Brain microvascular endothelial cell (primary cell): ENCODE data around the gene CEP63.
"Not testable (repeated sequence)": the region's sequence is repeated elsewhere in the genome, so short reads cannot be mapped to it uniquely, and the experiment has no call there.

Experiments
- DNase-seq: peaks from one replicate; pipeline ENCODE4 v3.0.0-alpha.2; 2020
- H3K27ac ChIP-seq: fragments of 250-450 bp; sonication (Bioruptor Pico); 2 replicates; pipeline ENCODE4 v1.5.1; 2020; ENCODE audit warnings: mild to moderate bottlenecking, moderate library complexity
- H3K27me3 ChIP-seq: fragments of 250-450 bp; sonication (Bioruptor Pico); replicated peaks from 2 replicates; pipeline ENCODE4 v1.5.1; 2020; ENCODE audit warnings: mild to moderate bottlenecking
- H3K36me3 ChIP-seq: fragments of 250-450 bp; sonication (Bioruptor Pico); replicated peaks from 2 replicates; pipeline ENCODE4 v1.5.1; 2020; ENCODE audit warnings: mild to moderate bottlenecking
- H3K4me3 ChIP-seq: 2 replicates; pipeline ENCODE4 v1.5.1; 2011; ENCODE audit warnings: low read depth, mild to moderate bottlenecking, control low read depth, low read length, moderate library complexity
- in situ Hi-C: cut with HindIII; loops from 2 replicates; pipeline ENCODE4 v1.10.0; 2017; ENCODE audit warnings: low sequenced_read_pairs, low pct_ligation_motif_present
- TF ChIP-seq, protein P1 (sequence below): IDR thresholded peaks from 2 replicates; pipeline ENCODE4 v1.5.1; 2011; ENCODE audit warnings: low read depth, mild to moderate bottlenecking, moderate library complexity, low read length, control low read depth, inconsistent platforms; ENCODE audit errors: missing control alignments

The CEP63 gene

GRCh38 chr3:134567605-134568004, 81.7 kb downstream of the CEP63 start:
- in situ Hi-C loops: no loop called here
- TF ChIP-seq, protein P1, sequence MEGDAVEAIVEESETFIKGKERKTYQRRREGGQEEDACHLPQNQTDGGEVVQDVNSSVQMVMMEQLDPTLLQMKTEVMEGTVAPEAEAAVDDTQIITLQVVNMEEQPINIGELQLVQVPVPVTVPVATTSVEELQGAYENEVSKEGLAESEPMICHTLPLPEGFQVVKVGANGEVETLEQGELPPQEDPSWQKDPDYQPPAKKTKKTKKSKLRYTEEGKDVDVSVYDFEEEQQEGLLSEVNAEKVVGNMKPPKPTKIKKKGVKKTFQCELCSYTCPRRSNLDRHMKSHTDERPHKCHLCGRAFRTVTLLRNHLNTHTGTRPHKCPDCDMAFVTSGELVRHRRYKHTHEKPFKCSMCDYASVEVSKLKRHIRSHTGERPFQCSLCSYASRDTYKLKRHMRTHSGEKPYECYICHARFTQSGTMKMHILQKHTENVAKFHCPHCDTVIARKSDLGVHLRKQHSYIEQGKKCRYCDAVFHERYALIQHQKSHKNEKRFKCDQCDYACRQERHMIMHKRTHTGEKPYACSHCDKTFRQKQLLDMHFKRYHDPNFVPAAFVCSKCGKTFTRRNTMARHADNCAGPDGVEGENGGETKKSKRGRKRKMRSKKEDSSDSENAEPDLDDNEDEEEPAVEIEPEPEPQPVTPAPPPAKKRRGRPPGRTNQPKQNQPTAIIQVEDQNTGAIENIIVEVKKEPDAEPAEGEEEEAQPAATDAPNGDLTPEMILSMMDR: no peak
- Histone ChIP-seq H3K27ac (no peak overlapping the region), H3K4me3 (no peak overlapping the region), H3K36me3 (no peaks in the 10 kb centered on the region), H3K27me3 (no peaks in the 10 kb centered on the region)
- DNase-seq: no peak

DNA sequence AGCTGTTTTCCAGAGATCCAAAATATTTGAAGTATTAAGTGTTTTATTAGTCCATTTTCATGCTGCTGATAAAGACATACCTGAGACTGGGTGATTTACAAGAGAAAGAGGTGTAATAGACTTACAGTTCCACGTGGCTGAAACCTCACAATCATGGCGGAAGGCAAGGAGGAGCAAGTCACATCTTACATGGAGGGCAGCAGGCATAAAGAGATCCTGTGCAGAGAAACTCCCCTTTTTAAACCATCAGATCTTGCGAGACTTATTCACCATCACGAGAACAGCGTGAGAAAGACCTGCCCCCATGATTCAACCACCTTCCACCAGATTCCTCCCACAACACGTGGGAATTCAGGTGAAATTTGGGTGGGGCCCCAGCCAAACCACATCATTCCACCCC, 82.9 kb downstream of the CEP63 start:
- Histone ChIP-seq H3K36me3 (no peaks in the 10 kb centered on the region), H3K27me3 (no peaks in the 10 kb centered on the region), H3K27ac (no peak overlapping the region), H3K4me3 (no peak overlapping the region)
- in situ Hi-C loops: no loop called here
- DNase-seq: no peak
- TF ChIP-seq, protein P1: no peak

GRCh38 chr3:134569899-134570298, 84.0 kb downstream of the CEP63 start:
- H3K4me3 ChIP-seq, in situ Hi-C loops, DNase-seq, H3K27me3 ChIP-seq, H3K36me3 ChIP-seq, H3K27ac ChIP-seq: not testable (repeated sequence)

- TF ChIP-seq, protein P1: no peak
- no peaks in the 10 kb centered on the region for H3K36me3 ChIP-seq
- no peak overlapping the region for H3K27ac ChIP-seq
- H3K4me3 ChIP-seq: no peak overlapping the region
- H3K27me3 ChIP-seq: no peaks in the 10 kb centered on the region
- no peak for DNase-seq
- in situ Hi-C loops: no loop called here
Measured at GRCh38 chr3:134576426-134576825, 90.6 kb downstream of the CEP63 start.

- Histone ChIP-seq H3K4me3 (no peak overlapping the region), H3K36me3 (no peaks in the 10 kb centered on the region), H3K27me3 (no peaks in the 10 kb centered on the region), H3K27ac (no peak overlapping the region)
- no peak for DNase-seq
- in situ Hi-C loops: no loop called here
- TF ChIP-seq, protein P1: no peak
Measured at GRCh38 chr3:134576831-134577230, 91.0 kb downstream of the CEP63 start.

GRCh38 chr3:134579141-134579665, 93.3 kb downstream of the CEP63 start:
- H3K27ac ChIP-seq: no peak overlapping the region
- TF ChIP-seq, protein P1: no peak
- H3K36me3 ChIP-seq: no peaks in the 10 kb centered on the region
- no peak overlapping the region for H3K4me3 ChIP-seq
- no peak for DNase-seq
- no peaks in the 10 kb centered on the region for H3K27me3 ChIP-seq
- in situ Hi-C loops: no loop called here
